OCI-M2 (cell line): Measurements from ENCODE around the gene COG5.

Source experiments
- DNase-seq: peaks from one replicate; lab custom pipeline; 2025; ENCODE audit not compliant: unreplicated experiment; lab: John Stamatoyannopoulos, UW

Gene COG5

GRCh38 chr7:107398161-107398560 is 165.6 kb downstream of the COG5 start:
- no peak for DNase-seq

GRCh38 chr7:107396990-107397389 is 166.7 kb downstream of the COG5 start:
- peak; percentile 1 for DNase-seq

- no peak for DNase-seq
Observed at GRCh38 chr7:107396081-107396480, 167.6 kb downstream of the COG5 start.

GRCh38 chr7:107394831-107395230 is 168.9 kb downstream of the COG5 start:
- DNase-seq = no peak

- no peak for DNase-seq
Observed at GRCh38 chr7:107394276-107394675, 169.4 kb downstream of the COG5 start.

- no peak for DNase-seq
Observed at GRCh38 chr7:107392830-107393229, 170.9 kb downstream of the COG5 start.

- no peak for DNase-seq
Observed at GRCh38 chr7:107390916-107391315, 172.8 kb downstream of the COG5 start.

- DNase-seq = no peak
Observed at GRCh38 chr7:107388604-107389003, 175.1 kb downstream of the COG5 start.

GRCh38 chr7:107387573-107388219 is 176.0 kb downstream of the COG5 start:
- no peak for DNase-seq

- DNase-seq = no peak
Observed at GRCh38 chr7:107387128-107387527, 176.6 kb downstream of the COG5 start.

- no peak for DNase-seq
Observed at GRCh38 chr7:107386548-107387102, 177.1 kb downstream of the COG5 start.

GRCh38 chr7:107384025-107384424 is 179.7 kb downstream of the COG5 start:
- no peak for DNase-seq

- DNase-seq = no peak
Observed at GRCh38 chr7:107383203-107383602, 180.5 kb downstream of the COG5 start.

GRCh38 chr7:107381453-107381852 is 182.3 kb downstream of the COG5 start:
- DNase-seq = no peak

- no peak for DNase-seq
Observed at GRCh38 chr7:107373354-107373753, 190.4 kb downstream of the COG5 start.

- no peak for DNase-seq
Observed at GRCh38 chr7:107372298-107372697, 191.4 kb downstream of the COG5 start.

- no peak for DNase-seq
Observed at GRCh38 chr7:107370816-107371215, 192.9 kb downstream of the COG5 start.

GRCh38 chr7:107364787-107365186 is 198.9 kb downstream of the COG5 start:
- no peak for DNase-seq

- no peak for DNase-seq
Observed at GRCh38 chr7:107359520-107360316, 204.0 kb downstream of the COG5 start.

GRCh38 chr7:107355616-107356015 is 208.1 kb downstream of the COG5 start:
- no peak for DNase-seq

GRCh38 chr7:107354640-107355039 is 209.1 kb downstream of the COG5 start:
- DNase-seq = no peak

GRCh38 chr7:107353701-107354100 is 210.0 kb downstream of the COG5 start:
- DNase-seq = no peak
